ENCODE results near the gene MCM7. TPM values are rescaled to one million over a fixed set of nuclear protein-coding genes. Genes with fewer than 3 reads are reported as not detected.

The MCM7 gene
- total RNA-seq, 1 experiment from 2014 or later: 383 TPM

DNA sequence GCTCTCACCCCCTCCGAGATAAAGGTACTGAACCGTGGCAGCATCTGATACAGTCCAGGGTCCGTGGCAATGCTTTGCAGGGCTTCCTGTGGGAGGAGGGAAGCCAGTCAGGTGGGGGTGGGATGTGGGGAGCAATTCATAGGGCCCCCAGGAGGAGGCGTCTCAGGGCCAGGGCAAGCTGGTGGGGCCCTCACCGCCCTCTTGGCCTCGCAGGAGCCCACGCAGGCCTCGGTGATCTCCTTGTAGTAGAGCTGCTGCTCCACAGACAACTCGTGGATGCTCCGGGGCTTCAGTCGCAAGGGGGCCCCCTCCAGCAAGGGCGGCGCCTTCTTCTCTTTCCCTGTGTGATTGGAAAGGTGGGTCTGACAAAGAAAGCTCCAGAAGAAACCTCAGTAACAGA is 10.7 kb upstream of the MCM7 start:
- peak; percentile 64 for DNase-seq

DNA sequence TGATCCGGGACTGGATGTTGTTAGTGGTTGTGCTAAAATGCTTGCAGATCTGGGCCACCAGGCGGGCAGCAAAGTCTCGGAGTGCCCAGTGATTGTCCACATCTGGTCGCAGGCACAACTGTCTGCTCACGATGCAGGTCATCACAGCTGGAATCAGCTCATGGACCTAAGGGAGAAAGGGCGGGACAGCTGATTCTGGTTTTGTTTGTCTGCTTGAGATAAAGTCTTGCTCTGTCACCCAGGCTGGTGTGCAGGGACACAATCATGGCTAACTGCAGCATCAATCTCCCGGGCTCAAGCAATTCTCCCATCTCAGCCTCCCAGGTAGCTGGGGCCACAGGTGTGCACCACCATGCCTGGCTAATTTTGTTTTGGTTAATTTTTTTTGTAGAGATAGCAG is 10.0 kb upstream of the MCM7 start:
- DNase-seq: no peak
- no peak overlapping the region for H3K4me3 ChIP-seq (ENCODE audit: insufficient read depth, low read depth, low read length)
- H3K36me3 ChIP-seq (replicated peaks; ENCODE audit: control insufficient read depth, insufficient read depth, low read length): peaks cover 36% of the 10 kb centered on the region
- H3K27me3 ChIP-seq (ENCODE audit: control insufficient read depth, insufficient read depth, low read length): no peaks in the 10 kb centered on the region

More for the DNA sequence above, 10.7 kb upstream of the MCM7 start:
- Histone ChIP-seq H3K36me3 (replicated peaks; ENCODE audit: control insufficient read depth, insufficient read depth, low read length) (peaks cover 35% of the 10 kb centered on the region), H3K4me3 (ENCODE audit: insufficient read depth, low read depth, low read length) (no peak overlapping the region), H3K27me3 (ENCODE audit: control insufficient read depth, insufficient read depth, low read length) (no peaks in the 10 kb centered on the region)

DNA sequence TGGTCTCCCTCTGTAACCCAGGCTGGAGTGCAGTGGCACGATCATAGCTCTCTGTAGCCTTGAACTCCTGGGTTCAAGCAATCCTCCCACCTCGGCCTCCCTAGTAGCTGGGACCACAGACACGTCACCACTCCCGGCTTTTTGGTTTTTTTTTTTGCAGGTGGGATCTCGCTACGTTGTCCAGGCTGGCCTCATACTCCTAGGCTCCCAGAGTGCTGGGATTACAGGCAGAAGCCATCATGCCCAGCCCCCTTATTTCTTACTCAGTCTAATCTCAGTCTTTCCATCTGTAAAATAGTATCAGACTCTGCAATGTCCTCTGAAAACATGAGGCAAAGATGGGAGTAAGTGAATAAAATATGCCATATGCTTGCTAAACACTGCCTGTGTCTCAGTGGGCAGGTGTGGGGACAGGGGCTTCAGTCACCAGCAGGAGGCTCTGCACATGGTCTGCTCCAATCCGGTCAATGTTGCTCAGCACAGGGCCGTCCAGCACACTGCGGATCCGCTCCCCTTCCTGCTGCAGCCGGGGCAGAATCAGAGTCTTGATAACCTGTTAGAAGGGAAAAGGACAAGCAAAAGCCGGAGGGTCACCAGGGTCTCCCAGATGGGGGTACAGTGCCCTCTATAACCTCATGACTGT is 8.4 kb upstream of the MCM7 start:
- Histone ChIP-seq H3K4me3 (ENCODE audit: insufficient read depth, low read depth, low read length) (no peak overlapping the region), H3K36me3 (replicated peaks; ENCODE audit: control insufficient read depth, insufficient read depth, low read length) (peaks cover 41% of the 10 kb centered on the region), H3K27me3 (ENCODE audit: control insufficient read depth, insufficient read depth, low read length) (no peaks in the 10 kb centered on the region)
- no peak for DNase-seq

- no peak overlapping the region for H3K4me3 ChIP-seq (ENCODE audit: insufficient read depth, low read depth, low read length)
- H3K27me3 ChIP-seq (ENCODE audit: control insufficient read depth, insufficient read depth, low read length): no peaks in the 10 kb centered on the region
- no peak for DNase-seq
- H3K36me3 ChIP-seq (replicated peaks; ENCODE audit: control insufficient read depth, insufficient read depth, low read length): peaks cover 35% of the 10 kb centered on the region
These were observed 6.7 kb upstream of the MCM7 start for GRCh38 chr7:100107890-100108289.

DNA sequence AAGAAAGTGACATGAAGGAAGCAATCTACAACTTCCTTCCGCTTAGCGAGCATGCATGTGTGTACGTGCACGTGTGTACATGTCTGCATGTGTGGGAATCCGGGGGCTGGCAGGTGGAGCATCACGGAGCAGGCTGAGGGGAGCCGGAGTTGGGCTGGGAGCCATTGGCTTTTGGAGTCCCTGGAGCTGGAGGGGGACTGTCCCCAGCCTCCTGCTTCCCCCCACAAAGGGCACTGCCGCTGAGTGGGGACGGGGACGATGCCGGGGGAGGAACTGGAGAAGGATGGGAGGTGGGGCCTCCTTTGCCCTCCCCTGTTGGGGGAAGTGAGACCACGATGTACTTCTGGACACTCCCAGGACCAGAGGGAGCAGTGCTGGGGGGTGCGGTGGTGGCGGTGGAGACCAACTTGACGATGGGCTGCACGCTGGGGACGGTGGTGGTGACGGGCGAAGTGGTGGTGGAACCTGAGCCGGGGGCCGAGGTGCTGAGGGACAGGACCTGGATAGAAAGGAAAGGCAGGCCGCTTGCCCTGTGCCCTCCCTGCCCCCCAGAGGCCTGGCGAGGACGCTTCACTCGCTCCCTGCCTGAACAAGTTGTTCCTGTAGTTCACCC is 6.0 kb upstream of the MCM7 start:
- peak; percentile 49 for DNase-seq
- Histone ChIP-seq H3K4me3 (ENCODE audit: insufficient read depth, low read depth, low read length) (no peak overlapping the region), H3K27me3 (ENCODE audit: control insufficient read depth, insufficient read depth, low read length) (no peaks in the 10 kb centered on the region), H3K36me3 (replicated peaks; ENCODE audit: control insufficient read depth, insufficient read depth, low read length) (peaks cover 32% of the 10 kb centered on the region)

DNA sequence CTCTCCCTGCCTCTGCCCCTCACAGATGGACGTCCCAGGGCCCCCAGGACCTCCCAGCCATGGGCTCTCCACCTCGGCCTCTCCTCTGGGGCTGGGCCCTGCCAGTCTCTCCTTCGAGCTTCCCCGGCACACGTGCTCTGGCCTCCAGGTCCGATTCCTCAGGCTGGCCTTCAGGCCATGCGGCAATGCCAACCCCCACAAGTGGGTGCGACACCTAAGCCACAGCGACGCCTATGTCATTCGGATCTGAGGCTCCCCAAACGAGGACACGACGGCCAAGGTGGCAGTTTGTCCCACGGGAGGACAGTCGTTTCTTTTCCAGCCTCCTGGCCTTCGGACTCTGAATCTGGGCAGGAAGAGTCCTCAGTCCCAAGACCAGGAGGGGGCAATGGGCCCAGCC is 5.4 kb upstream of the MCM7 start:
- H3K36me3 ChIP-seq (replicated peaks; ENCODE audit: control insufficient read depth, insufficient read depth, low read length): peaks cover 29% of the 10 kb centered on the region
- H3K27me3 ChIP-seq (ENCODE audit: control insufficient read depth, insufficient read depth, low read length): no peaks in the 10 kb centered on the region
- H3K4me3 ChIP-seq (ENCODE audit: insufficient read depth, low read depth, low read length): no peak overlapping the region
- peak; percentile 25 for DNase-seq

DNA sequence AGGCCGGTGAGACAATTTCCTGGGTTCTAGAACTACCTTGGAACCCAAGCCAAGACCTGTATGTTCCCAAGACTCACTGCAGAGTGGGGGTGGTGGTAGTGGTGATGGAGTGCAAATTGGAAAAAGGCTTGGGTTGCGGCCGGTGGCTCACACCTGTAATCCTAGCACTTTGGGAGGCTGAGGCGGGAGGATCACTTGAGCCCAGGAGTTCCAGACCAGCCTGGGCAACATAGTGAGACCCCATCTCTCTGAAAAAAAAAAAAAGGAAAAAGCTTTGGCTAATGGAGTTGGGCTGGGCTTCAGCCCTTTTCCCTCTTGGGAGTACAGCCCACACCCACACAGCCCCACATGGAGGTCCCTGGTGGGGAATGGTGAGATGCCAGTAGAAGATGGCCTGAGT is 4.3 kb upstream of the MCM7 start:
- Histone ChIP-seq H3K36me3 (replicated peaks; ENCODE audit: control insufficient read depth, insufficient read depth, low read length) (peaks cover 24% of the 10 kb centered on the region), H3K4me3 (ENCODE audit: insufficient read depth, low read depth, low read length) (no peak overlapping the region), H3K27me3 (ENCODE audit: control insufficient read depth, insufficient read depth, low read length) (no peaks in the 10 kb centered on the region)
- DNase-seq: no peak

DNA sequence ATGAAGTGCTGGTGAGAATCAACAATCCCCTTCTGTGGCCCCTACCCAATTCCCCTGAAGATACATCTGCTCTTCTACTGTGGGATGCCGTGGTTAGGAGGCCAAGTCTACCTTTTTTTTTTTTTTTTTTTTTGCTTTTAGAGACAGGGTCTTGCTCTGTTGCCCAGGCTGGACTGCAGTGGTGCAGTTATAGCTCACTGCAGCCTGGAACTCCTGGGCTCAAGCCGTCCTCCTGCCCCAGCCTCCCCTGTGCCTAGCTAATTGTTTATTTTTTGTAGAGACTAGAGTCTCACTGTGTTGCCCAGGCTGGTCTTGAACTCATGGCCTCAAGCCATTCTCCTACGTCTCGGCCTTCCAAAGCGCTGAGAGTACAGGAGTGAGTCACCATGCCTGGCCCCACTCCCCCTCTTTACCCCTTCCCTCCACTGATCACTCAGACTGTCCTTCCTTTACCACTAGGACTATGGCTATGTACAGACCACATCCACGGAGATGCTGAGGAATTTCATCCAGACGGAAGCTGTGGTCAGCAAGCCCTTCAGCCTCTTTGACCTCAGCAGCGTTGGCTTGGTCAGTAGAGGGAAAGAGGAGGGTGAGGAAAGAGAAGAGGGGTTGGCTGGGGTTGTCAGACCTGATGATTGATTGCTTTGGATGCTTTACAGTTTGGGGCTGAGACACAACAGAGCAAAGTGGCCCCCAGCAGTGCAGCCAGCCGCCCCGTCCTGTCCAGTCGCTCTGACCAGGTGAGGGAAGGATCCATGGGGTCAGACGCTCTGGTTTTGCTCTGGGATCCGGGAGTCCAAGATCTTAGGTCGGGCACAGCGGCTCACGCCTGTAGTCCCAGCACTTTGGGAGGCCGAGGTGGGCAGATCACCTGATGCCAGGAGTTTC is 2.0 kb upstream of the MCM7 start:
- Histone ChIP-seq H3K4me3 (ENCODE audit: insufficient read depth, low read depth, low read length) (no peak overlapping the region), H3K36me3 (replicated peaks; ENCODE audit: control insufficient read depth, insufficient read depth, low read length) (peaks cover 30% of the 10 kb centered on the region), H3K27me3 (ENCODE audit: control insufficient read depth, insufficient read depth, low read length) (no peaks in the 10 kb centered on the region)
- DNase-seq: no peak

GRCh38 chr7:100100420-100101015 is 679 bp downstream of the MCM7 start:
- peak overlapping the region; percentile 99 for H3K4me3 ChIP-seq (ENCODE audit: insufficient read depth, low read depth, low read length)
- peak; percentile 98 for DNase-seq
- H3K36me3 ChIP-seq (replicated peaks; ENCODE audit: control insufficient read depth, insufficient read depth, low read length): peaks cover 38% of the 10 kb centered on the region
- H3K27me3 ChIP-seq (ENCODE audit: control insufficient read depth, insufficient read depth, low read length): no peaks in the 10 kb centered on the region

- H3K27me3 ChIP-seq (ENCODE audit: control insufficient read depth, insufficient read depth, low read length): no peaks in the 10 kb centered on the region
- peaks cover 47% of the 10 kb centered on the region for H3K36me3 ChIP-seq (replicated peaks; ENCODE audit: control insufficient read depth, insufficient read depth, low read length)
- peak overlapping the region; percentile 99 for H3K4me3 ChIP-seq (ENCODE audit: insufficient read depth, low read depth, low read length)
- peak; percentile 17 for DNase-seq
These were observed 1.7 kb downstream of the MCM7 start for GRCh38 chr7:100099452-100099851.

DNA sequence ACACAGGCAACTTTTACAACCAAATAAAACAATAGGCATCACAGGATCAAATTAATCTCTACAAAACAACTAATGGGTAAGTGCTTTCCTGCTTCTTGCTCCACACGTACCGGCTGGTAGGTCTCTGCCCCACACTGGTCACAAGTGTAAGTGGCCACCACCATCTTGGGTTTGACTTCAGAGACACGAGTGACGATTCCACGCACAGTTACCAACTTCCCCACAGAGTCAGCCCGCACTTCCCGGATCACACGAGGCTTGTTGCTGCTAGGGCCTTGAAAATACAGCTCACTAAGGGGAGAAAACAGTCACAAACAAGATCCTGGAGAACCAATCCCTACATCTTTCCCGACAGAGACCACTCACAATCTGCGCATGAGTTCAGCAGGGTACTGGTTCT is 2.3 kb downstream of the MCM7 start:
- peaks cover 52% of the 10 kb centered on the region for H3K36me3 ChIP-seq (replicated peaks; ENCODE audit: control insufficient read depth, insufficient read depth, low read length)
- no peak overlapping the region for H3K4me3 ChIP-seq (ENCODE audit: insufficient read depth, low read depth, low read length)
- no peak for DNase-seq
- H3K27me3 ChIP-seq (ENCODE audit: control insufficient read depth, insufficient read depth, low read length): no peaks in the 10 kb centered on the region

DNA sequence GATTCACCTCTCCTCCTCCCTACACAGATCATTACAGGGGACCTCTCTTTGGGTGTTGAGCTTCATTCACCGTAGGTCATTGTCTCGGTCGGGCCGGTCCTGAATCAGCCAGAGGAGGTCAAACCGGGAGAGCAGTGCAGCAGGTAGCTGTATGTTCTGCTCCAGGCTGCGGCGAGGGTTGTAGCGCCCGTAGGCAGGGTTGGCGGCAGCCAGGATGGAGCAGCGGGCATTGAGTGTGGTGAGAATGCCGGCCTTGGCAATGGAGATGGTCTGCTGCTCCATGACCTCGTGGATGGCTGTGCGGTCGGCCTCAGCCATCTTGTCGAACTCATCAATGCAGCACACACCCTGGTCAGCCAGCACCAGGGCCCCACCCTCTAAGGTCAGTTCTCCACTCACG is 5.5 kb downstream of the MCM7 start:
- Histone ChIP-seq H3K27me3 (ENCODE audit: control insufficient read depth, insufficient read depth, low read length) (no peaks in the 10 kb centered on the region), H3K4me3 (ENCODE audit: insufficient read depth, low read depth, low read length) (no peak overlapping the region), H3K36me3 (replicated peaks; ENCODE audit: control insufficient read depth, insufficient read depth, low read length) (peaks cover 77% of the 10 kb centered on the region)
- DNase-seq: peak; percentile 23

DNA sequence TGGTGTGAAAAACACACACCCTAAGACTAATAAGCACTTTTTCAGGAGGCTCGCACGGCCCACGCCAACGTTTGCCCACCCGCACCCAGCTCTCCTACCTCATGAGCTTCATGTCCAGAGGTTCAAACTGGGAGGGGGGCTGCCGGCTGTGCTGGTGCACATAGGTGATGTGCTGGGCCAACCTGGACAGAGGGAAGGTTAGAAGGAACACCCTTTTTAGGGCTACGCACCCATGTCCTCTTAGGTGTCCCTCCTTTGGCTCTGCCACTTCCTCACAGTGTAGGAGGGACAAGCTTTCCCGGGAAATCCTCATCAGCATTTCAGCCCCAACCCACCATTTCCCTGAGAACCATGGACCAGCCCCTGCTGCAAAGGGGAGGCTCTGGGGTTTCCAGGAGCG is 5.9 kb downstream of the MCM7 start:
- Histone ChIP-seq H3K4me3 (ENCODE audit: insufficient read depth, low read depth, low read length) (no peak overlapping the region), H3K27me3 (ENCODE audit: control insufficient read depth, insufficient read depth, low read length) (no peaks in the 10 kb centered on the region), H3K36me3 (replicated peaks; ENCODE audit: control insufficient read depth, insufficient read depth, low read length) (peaks cover 80% of the 10 kb centered on the region)
- DNase-seq: peak; percentile 20

DNA sequence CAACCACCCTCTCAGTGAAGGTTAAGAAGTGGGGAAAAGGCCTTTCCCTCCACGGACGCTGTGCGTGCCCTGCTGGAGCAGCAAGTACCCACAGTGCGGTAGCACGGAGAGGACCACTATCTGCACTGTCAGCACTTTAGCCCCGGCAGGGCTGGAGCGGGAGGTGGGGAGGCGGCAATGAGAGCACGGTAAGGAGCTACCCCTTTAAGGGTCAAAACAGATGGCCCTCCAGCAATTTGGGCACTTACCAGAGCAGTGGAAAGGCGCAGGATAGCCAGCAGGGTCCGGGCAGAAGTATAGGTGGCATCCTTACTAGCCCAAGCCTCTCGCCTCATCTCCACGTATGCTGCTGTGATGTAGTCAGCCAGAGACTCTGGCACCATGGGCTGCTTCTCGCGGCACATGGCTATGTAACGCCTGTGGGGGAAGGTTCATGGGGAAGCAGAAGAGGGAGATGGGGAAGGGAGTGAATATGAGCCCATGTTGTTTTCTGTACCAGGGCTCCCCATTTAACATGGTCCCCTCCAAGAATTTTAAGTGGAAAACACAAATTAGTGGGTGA is 7.2 kb downstream of the MCM7 start:
- peak; percentile 21 for DNase-seq
- no peak overlapping the region for H3K4me3 ChIP-seq (ENCODE audit: insufficient read depth, low read depth, low read length)
- H3K36me3 ChIP-seq (replicated peaks; ENCODE audit: control insufficient read depth, insufficient read depth, low read length): peaks cover 72% of the 10 kb centered on the region
- no peaks in the 10 kb centered on the region for H3K27me3 ChIP-seq (ENCODE audit: control insufficient read depth, insufficient read depth, low read length)
